GM12878 (cell line): ENCODE measurements around the gene KCNAB2. TPM values are rescaled to one million over a fixed set of nuclear protein-coding genes. Genes with fewer than 3 reads are reported as not detected.
A peak's percentile ranks its signal among the peaks of the same experiment; 100 is the strongest.

Source experiments
- ATAC-seq: fragments of 200-7000 bp; cut with Tn5 transposase; 3 replicates; pipeline ENCODE4 v1.9.1; 2020; ENCODE audit warnings: mild to moderate bottlenecking, moderate library complexity
- BruUV-seq: library from RNA; stranded (reverse); fragments of 400-500 nt; replicated peaks from 2 replicates; lab custom pipeline; 2021; lab: Mats Ljungman, UMichigan
- CTCF ChIA-PET: fragments of 300-600 bp; sonication (Branson Sonifier 250); formaldehyde crosslinking; extraction: SDS; loops from one replicate; lab custom pipeline; 2021; ENCODE audit warnings: inconsistent platforms; lab: Yijun Ruan, JAX
- POLR2A ChIA-PET: fragments of 350-600 bp; formaldehyde crosslinking; extraction: SDS; loops from one replicate; lab custom pipeline; 2021; ENCODE audit warnings: inconsistent platforms; lab: Charles Lee
- RAD21 ChIA-PET: fragments of 300-600 bp; sonication (Branson Sonifier 250); formaldehyde crosslinking; loops from one replicate; lab custom pipeline; 2023; ENCODE audit warnings: antibody characterized with exemption; ENCODE audit not compliant: unreplicated experiment; lab: Charles Lee
- SMC1A ChIA-PET: fragments of 300-600 bp; sonication (Branson Sonifier 250); formaldehyde crosslinking; loops from one replicate; lab custom pipeline; 2023; ENCODE audit not compliant: unreplicated experiment, uncharacterized antibody; lab: Charles Lee
- DNase-seq: peaks from one replicate; pipeline ENCODE4 v3.0.0-alpha.2; 2011; ENCODE audit warnings: low read depth, low spot score
- FAIRE-seq: peaks from 3 replicates; lab custom pipeline; 2011; peaks lifted over from hg19 to GRCh38; lab: Jason Lieb, UNC
- H2AFZ ChIP-seq: 2 replicates; pipeline ENCODE4 v1.6.0; 2011; ENCODE audit warnings: low read depth, low read length, control low read depth; ENCODE audit not compliant: control insufficient read depth
- H3K27ac ChIP-seq: 2 replicates; pipeline ENCODE4 v1.5.1; 2011; ENCODE audit warnings: control low read depth; ENCODE audit not compliant: control insufficient read depth, insufficient read depth
- H3K27me3 ChIP-seq, 2 experiments: replicated peaks in 1 of 2; 2 replicates each; pipeline versions ENCODE4 v1.6.0 to v1.6.1; 2011; ENCODE audit warnings: low read length in 1 of 2; ENCODE audit not compliant: control insufficient read depth in 2 of 2, insufficient read depth in 2 of 2
- H3K36me3 ChIP-seq, 2 experiments: 2 replicates each; pipeline ENCODE4 v1.5.1; 2011; ENCODE audit warnings: low read length in 1 of 2; ENCODE audit not compliant: control insufficient read depth in 2 of 2, insufficient read depth in 2 of 2
- H3K4me1 ChIP-seq: 2 replicates; pipeline ENCODE4 v1.6.1; 2011; ENCODE audit warnings: mild to moderate bottlenecking, low read length, moderate library complexity, mixed read lengths; ENCODE audit not compliant: control insufficient read depth, insufficient read depth
- H3K4me2 ChIP-seq: 2 replicates; pipeline ENCODE4 v1.6.0; 2011; ENCODE audit warnings: control low read depth; ENCODE audit not compliant: control insufficient read depth, insufficient read depth
- H3K4me3 ChIP-seq: fragments of 200-600 bp; sonication (generic); 2 replicates; pipeline ENCODE4 v1.5.1; 2016
- H3K79me2 ChIP-seq: 2 replicates; pipeline ENCODE4 v1.6.0; 2011; ENCODE audit warnings: low read length; ENCODE audit not compliant: control insufficient read depth, insufficient read depth
- H3K9ac ChIP-seq: 2 replicates; pipeline ENCODE4 v1.8.0; 2011; ENCODE audit warnings: low read length, control low read depth, mixed read lengths; ENCODE audit not compliant: control insufficient read depth, insufficient read depth
- H3K9me3 ChIP-seq: replicated peaks from 3 replicates; pipeline ENCODE4 v1.5.1; 2011; ENCODE audit warnings: mild to moderate bottlenecking, low read length; ENCODE audit not compliant: control insufficient read depth, insufficient read depth
- H4K20me1 ChIP-seq: 2 replicates; pipeline ENCODE4 v1.6.0; 2011; ENCODE audit not compliant: control insufficient read depth, insufficient read depth
- BACH1 ChIP-seq: fragments of 450-650 bp; IDR thresholded peaks from 2 replicates; pipeline ENCODE4 v1.6.1; 2017; ENCODE audit warnings: mild to moderate bottlenecking, borderline replicate concordance
- CEBPB ChIP-seq, 2 experiments: fragments of 150-350 bp in 1 of 2; IDR thresholded peaks; 2 replicates each; pipeline ENCODE4 v1.6.1; 2012 to 2014; ENCODE audit warnings: low read depth in 2 of 2, low read length in 2 of 2, borderline replicate concordance in 1 of 2, inconsistent platforms in 1 of 2
- E2F8 ChIP-seq: fragments of 450-650 bp; IDR thresholded peaks from 2 replicates; pipeline ENCODE4 v1.6.1; 2018; ENCODE audit warnings: mild to moderate bottlenecking, low read depth, moderate library complexity; ENCODE audit not compliant: partially characterized antibody
- FOS ChIP-seq: IDR thresholded peaks from 3 replicates; pipeline ENCODE4 v1.6.1; 2011; ENCODE audit warnings: borderline replicate concordance; ENCODE audit not compliant: insufficient read length; ENCODE audit errors: extremely low read depth
- HDAC2 ChIP-seq: fragments of 200-600 bp; sonication (generic); IDR thresholded peaks from 2 replicates; pipeline ENCODE4 v1.6.1; 2017
- MYC ChIP-seq: IDR thresholded peaks from 2 replicates; pipeline ENCODE4 v1.6.1; 2011; ENCODE audit warnings: mild to moderate bottlenecking, low read length, moderate library complexity, inconsistent platforms; ENCODE audit not compliant: insufficient read depth, insufficient replicate concordance, insufficient read length, severe bottlenecking
- NR2C2 ChIP-seq: IDR thresholded peaks from 2 replicates; pipeline ENCODE4 v1.6.1; 2011; ENCODE audit warnings: borderline replicate concordance, low read depth; ENCODE audit not compliant: control insufficient read depth, insufficient read length
- POLR2AphosphoS5 ChIP-seq: IDR thresholded peaks from 2 replicates; pipeline ENCODE4 v1.6.1; 2011; ENCODE audit warnings: mild to moderate bottlenecking, low read length, inconsistent platforms
- POU2F2 ChIP-seq: IDR thresholded peaks from 3 replicates; pipeline ENCODE4 v1.6.1; 2011; ENCODE audit warnings: low read depth, mild to moderate bottlenecking, low read length, borderline replicate concordance
- SREBF2 ChIP-seq: IDR thresholded peaks from 2 replicates; pipeline ENCODE4 v1.6.1; 2012; ENCODE audit warnings: mild to moderate bottlenecking, low read length
- TAF1 ChIP-seq: IDR thresholded peaks from 2 replicates; pipeline ENCODE4 v1.6.1; 2011; ENCODE audit warnings: mild to moderate bottlenecking, low read depth, low read length, borderline replicate concordance
- TCF12 ChIP-seq: IDR thresholded peaks from 2 replicates; pipeline ENCODE4 v1.6.1; 2011; ENCODE audit warnings: low read depth, mild to moderate bottlenecking, low read length
- ZNF687 ChIP-seq: fragments of 450-650 bp; IDR thresholded peaks from 2 replicates; pipeline ENCODE4 v1.6.1; 2017; ENCODE audit warnings: mild to moderate bottlenecking, moderate library complexity
- ZSCAN29 ChIP-seq: fragments of 450-650 bp; IDR thresholded peaks from 2 replicates; pipeline ENCODE4 v1.6.1; 2017; ENCODE audit warnings: mild to moderate bottlenecking, moderate library complexity
- WGBS: methylation state at CpG from one replicate; pipeline ENCODE4 v1.1.6; 2016; ENCODE audit warnings: low lambda C conversion rate; ENCODE audit not compliant: insufficient replicate concordance, insufficient coverage; ENCODE audit errors: missing lambda C conversion rate; 5-methylcytosine and 5-hydroxymethylcytosine counted together
- in situ Hi-C: fragments of 300-500 bp; cut with MboI; formaldehyde crosslinking; loops from 9 replicates; pipeline ENCODE4 v1.14.3; 2018; ENCODE audit warnings: mixed read lengths
- intact Hi-C: fragments of 100-400 bp; cut with micrococcal nuclease; formaldehyde crosslinking; loops from one replicate; pipeline ENCODE4 v1.14.2; 2022; ENCODE audit not compliant: unreplicated experiment
- polyA plus RNA-seq, 11 experiments: library from polyadenylated mRNA; depleted of rRNA in 4 of 11; unstranded in 6 of 11; stranded (reverse) in 5 of 11; fragments of >200 nt; fragmentation: Nextera tagmentation in 4 of 11; fragmentation: Illumina TruSeq in 1 of 11; extraction: Ambion mirVana in 4 of 11; extraction: Trizol in 1 of 11; gene quantifications; 1 replicate in 1 of 11; 2 replicates in 10 of 11; pipeline versions ENCODE4 v1.2.1 to v1.2.3, GENCODE V29; 2011 to 2016; ENCODE audit warnings: inconsistent platforms in 2 of 11, missing spikeins in 2 of 11, low read depth in 1 of 11
- total RNA-seq, 4 experiments: library from RNA; depleted of rRNA in 3 of 4; stranded (reverse); fragments of >200 nt in 3 of 4; fragmentation: Illumina TruSeq in 1 of 4; extraction: Trizol in 1 of 4; gene quantifications; 2 replicates each; pipeline versions ENCODE4 v1.2.1 to v1.2.3, GENCODE V29; 2013 to 2021

KCNAB2 gene
- total and polyA plus RNA-seq, 10 of the 15 experiments (the other 5 are each of a cell fraction or from before 2014, with no cell fraction given): 2.9 to 123 (median 62.4) TPM

DNA sequence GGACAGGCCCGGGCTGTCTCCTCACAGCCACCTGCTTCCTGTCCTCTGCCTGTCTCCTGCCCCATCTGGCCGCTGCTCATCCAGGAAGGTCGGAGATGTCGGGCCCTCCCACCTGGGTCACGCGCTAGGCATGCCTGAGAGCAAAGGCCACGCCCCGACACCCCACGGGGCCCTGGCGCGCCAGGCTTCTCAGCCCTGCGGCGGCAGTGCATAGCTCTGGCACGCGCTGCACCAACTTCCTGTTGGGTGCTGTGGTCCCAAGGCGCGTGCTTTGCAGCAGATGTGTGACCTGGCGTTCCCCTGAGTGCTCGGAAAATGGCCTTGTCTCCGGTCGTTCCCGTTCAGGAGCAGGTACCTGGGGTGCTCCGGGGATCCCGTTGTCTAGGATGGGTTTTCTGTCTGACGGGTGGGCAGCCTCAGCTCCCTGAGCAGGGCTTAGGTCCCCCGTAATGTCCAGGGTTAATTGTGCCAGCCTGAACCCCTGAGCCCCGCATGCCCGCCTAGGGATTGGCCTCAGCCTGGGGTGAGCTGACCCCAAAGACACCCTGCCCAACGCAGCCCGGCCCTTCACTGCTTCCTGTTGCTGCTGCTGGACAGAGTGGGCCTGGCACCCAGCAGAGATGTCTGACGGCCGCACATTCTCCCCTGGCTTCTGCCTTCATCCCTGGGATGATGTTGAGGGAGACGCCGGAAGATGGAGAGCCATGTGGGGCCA is 19.4 kb upstream of the KCNAB2 start:
- FAIRE-seq (peak; percentile 78), DNase-seq (peak; percentile 83), ATAC-seq (peak; percentile 90)
- Histone ChIP-seq H3K9ac (peak overlapping the region; percentile 86), H3K9me3 (no peaks in the 10 kb centered on the region), H3K27me3 (no peaks in the 10 kb centered on the region), H3K4me2 (peak overlapping the region; percentile 96), H4K20me1 (no peaks in the 10 kb centered on the region), H3K79me2 (peaks cover 55% of the 10 kb centered on the region), H3K4me3 (peak overlapping the region; percentile 89), H3K4me1 (peaks cover 40% of the 10 kb centered on the region), H3K36me3 (peaks cover 4 to 6% of the 10 kb centered on the region in 2 experiments), H2AFZ (peak overlapping the region; percentile 79), H3K27ac (peak overlapping the region; percentile 82)
- ChIA-PET RAD21 (interaction anchor here (2.3 to 3.1 kb wide), 2 partner anchors 32 to 34 kb away, joined by 11 to 13 read pairs; partner anchors contain the start of gene NPHP4), SMC1A (interaction anchor here (0.7 to 1.8 kb wide), 4 partner anchors 17 to 180 kb away, joined by 3 to 4 read pairs (median 4); partner anchors contain the start of gene RNF207), POLR2A (interaction anchor here (1.5 to 4.4 kb wide), 2 partner anchors 34 to 180 kb away, joined by 4 to 38 read pairs; partner anchors contain the start of genes NPHP4 and RNF207), CTCF (interaction anchor here (0.7 to 2.9 kb wide), 4 partner anchors 16 to 220 kb away, joined by 3 to 15 read pairs (median 4); partner anchors contain the start of gene NPHP4)
- WGBS: 1% methylated on average over 34 of the region's 34 CpGs
- intact Hi-C loops (loop anchor here (1.0 to 5.0 kb wide), 2 partner anchors 34 to 171 kb away; partner anchors contain the start of genes NPHP4 and RPL22), in situ Hi-C loops (no loop called here)
- TSS peak; percentile 47 for BruUV-seq
- TF ChIP-seq CEBPB (IDR thresholded peaks at IDR 0.05; ENCODE audit: borderline replicate concordance in 1 of 2, low read depth in 2 of 2, low read length in 2 of 2) (no peak), ZSCAN29 (no peak), NR2C2 (no peak), HDAC2 (no peak), BACH1 (peak; percentile 74; the same call in 1 of the 2 replicates), POLR2AphosphoS5 (peak; percentile 87), MYC (peak; percentile 17), SREBF2 (no peak), ZNF687 (peak; percentile 96), E2F8 (no peak), TAF1 (peak; percentile 87; the same call in 1 of the 2 replicates), FOS (no peak), TCF12 (peak; percentile 85), POU2F2 (no peak)
